Mesenchymal stem cell (in vitro differentiated cells and primary cell): ENCODE data around the gene SHLD2.
"Not testable (repeated sequence)": the region's sequence is repeated elsewhere in the genome, so short reads cannot be mapped to it uniquely, and the experiment has no call there.

Experiments used
- DNase-seq: peaks from one replicate; pipeline ENCODE4 v3.0.0-alpha.2; 2013
- H2AFZ ChIP-seq: one replicate; pipeline ENCODE4 v1.6.1; 2013; ENCODE audit warnings: low read depth, mild to moderate bottlenecking, control low read depth, inconsistent platforms, low read length, moderate library complexity
- H2AK5ac ChIP-seq: 2 replicates; pipeline ENCODE4 v1.6.1; 2013; ENCODE audit warnings: low read length, moderate library complexity, mild to moderate bottlenecking, inconsistent platforms; ENCODE audit not compliant: severe bottlenecking
- H2BK120ac ChIP-seq: one replicate; pipeline ENCODE4 v1.6.1; 2013; ENCODE audit warnings: low read depth, mild to moderate bottlenecking, inconsistent platforms, low read length, moderate library complexity
- H2BK12ac ChIP-seq, 2 experiments: one replicate each; pipeline ENCODE4 v1.6.1; 2013; ENCODE audit warnings: inconsistent platforms in 2 of 2, low read length in 2 of 2, mild to moderate bottlenecking in 2 of 2, moderate library complexity in 2 of 2, control low read depth in 1 of 2
- H2BK15ac ChIP-seq: one replicate; pipeline ENCODE4 v1.6.1; 2013; ENCODE audit warnings: mild to moderate bottlenecking, low read depth, inconsistent platforms; ENCODE audit not compliant: poor library complexity, severe bottlenecking
- H2BK5ac ChIP-seq: 2 replicates; pipeline ENCODE4 v1.6.1; 2013; ENCODE audit warnings: low read depth, mild to moderate bottlenecking, low read length, control low read depth, inconsistent platforms; ENCODE audit not compliant: poor library complexity, severe bottlenecking
- H3K14ac ChIP-seq, 2 experiments: one replicate each; pipeline ENCODE4 v1.6.1; 2013; ENCODE audit warnings: inconsistent platforms in 2 of 2, low read length in 2 of 2, control low read depth in 1 of 2, mild to moderate bottlenecking in 1 of 2, moderate library complexity in 1 of 2
- H3K18ac ChIP-seq, 2 experiments: one replicate each; pipeline ENCODE4 v1.6.1; 2013; ENCODE audit warnings: inconsistent platforms in 2 of 2, low read length in 2 of 2, control low read depth in 1 of 2, low read depth in 1 of 2, mild to moderate bottlenecking in 1 of 2
- H3K23ac ChIP-seq, 2 experiments: one replicate each; pipeline ENCODE4 v1.6.1; 2013; ENCODE audit warnings: inconsistent platforms in 2 of 2, low read length in 2 of 2, mild to moderate bottlenecking in 2 of 2, moderate library complexity in 2 of 2, control low read depth in 1 of 2
- H3K27ac ChIP-seq: 2 replicates; pipeline ENCODE4 v1.5.1; 2013; ENCODE audit warnings: mild to moderate bottlenecking, moderate library complexity, low read length, control low read depth, inconsistent platforms; ENCODE audit not compliant: poor library complexity, severe bottlenecking
- H3K27me3 ChIP-seq, 2 experiments: 2 replicates each; pipeline versions ENCODE4 v1.6.1 to v1.7.0; 2013; ENCODE audit warnings: low read length in 2 of 2, mild to moderate bottlenecking in 2 of 2, moderate library complexity in 2 of 2, control low read depth in 1 of 2, inconsistent platforms in 1 of 2; ENCODE audit not compliant: control insufficient read depth in 1 of 2, insufficient read depth in 1 of 2
- H3K36me3 ChIP-seq, 2 experiments: 2 replicates each; pipeline versions ENCODE4 v1.6.1 to v1.7.0; 2013; ENCODE audit warnings: low read length in 2 of 2, control low read depth in 1 of 2, inconsistent platforms in 1 of 2, low read depth in 1 of 2, mild to moderate bottlenecking in 1 of 2; ENCODE audit not compliant: insufficient read depth in 2 of 2, control insufficient read depth in 1 of 2
- H3K4ac ChIP-seq, 2 experiments: one replicate each; pipeline ENCODE4 v1.6.1; 2013; ENCODE audit warnings: inconsistent platforms in 2 of 2, low read length in 2 of 2, mild to moderate bottlenecking in 2 of 2, moderate library complexity in 2 of 2, control low read depth in 1 of 2, low read depth in 1 of 2
- H3K4me1 ChIP-seq: 2 replicates; pipeline ENCODE4 v1.6.1; 2013; ENCODE audit warnings: low read depth, low read length, control low read depth; ENCODE audit not compliant: control insufficient read depth, insufficient read depth
- H3K4me2 ChIP-seq: 2 replicates; pipeline ENCODE4 v1.6.1; 2013; ENCODE audit warnings: low read length, mild to moderate bottlenecking, inconsistent platforms; ENCODE audit not compliant: poor library complexity, severe bottlenecking
- H3K4me3 ChIP-seq, 2 experiments: 2 replicates each; pipeline versions ENCODE4 v1.5.1 to v1.7.0; 2013; ENCODE audit warnings: low read length in 2 of 2, mild to moderate bottlenecking in 2 of 2, control low read depth in 1 of 2, low read depth in 1 of 2; ENCODE audit not compliant: insufficient read depth in 1 of 2
- H3K79me1 ChIP-seq: replicated peaks from 2 replicates; pipeline ENCODE4 v1.6.1; 2013; ENCODE audit warnings: mild to moderate bottlenecking, control low read depth, low read length, inconsistent platforms; ENCODE audit not compliant: poor library complexity, severe bottlenecking
- H3K9ac ChIP-seq: 2 replicates; pipeline ENCODE4 v1.7.0; 2013; ENCODE audit warnings: mild to moderate bottlenecking, low read length, moderate library complexity
- H3K9me3 ChIP-seq: 2 replicates; pipeline ENCODE4 v1.7.0; 2013; ENCODE audit warnings: mild to moderate bottlenecking, low read length; ENCODE audit not compliant: control insufficient read depth
- H4K8ac ChIP-seq: one replicate; pipeline ENCODE4 v1.6.1; 2013; ENCODE audit warnings: inconsistent platforms, mild to moderate bottlenecking, low read length, moderate library complexity
- H4K91ac ChIP-seq: one replicate; pipeline ENCODE4 v1.6.1; 2013; ENCODE audit warnings: mild to moderate bottlenecking, low read length, inconsistent platforms
- WGBS: methylation state at CpG from one replicate; pipeline ENCODE4 v1.1.7; 2013; ENCODE audit warnings: mixed read lengths; 5-methylcytosine and 5-hydroxymethylcytosine counted together

SHLD2 gene

DNA sequence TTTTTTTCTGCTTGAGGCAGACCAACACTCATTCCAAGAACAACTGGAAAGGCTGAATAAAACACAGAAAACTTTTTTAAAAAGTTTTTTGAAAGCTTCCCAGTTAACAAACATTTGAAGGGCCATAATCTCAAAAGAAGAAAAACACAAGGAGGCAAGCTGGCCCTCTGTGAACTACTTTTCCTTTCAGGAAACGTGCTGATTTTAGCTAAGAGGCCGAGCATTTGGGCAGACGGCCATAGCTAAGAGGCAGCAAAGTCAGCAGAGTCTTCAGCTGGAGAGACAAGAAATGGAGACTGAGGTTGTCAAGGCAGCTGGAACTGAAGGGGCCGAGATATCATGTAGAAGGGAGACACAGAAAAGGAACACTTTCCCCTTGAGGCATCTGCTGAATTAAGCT, 111.9 kb downstream of the SHLD2 start:
- not testable (repeated sequence) for H2AFZ ChIP-seq, H3K9ac ChIP-seq, H3K14ac ChIP-seq, H3K18ac ChIP-seq, H3K27me3 ChIP-seq, H2BK5ac ChIP-seq, H3K36me3 ChIP-seq, H2BK12ac ChIP-seq, H3K4me3 ChIP-seq, DNase-seq, H3K4ac ChIP-seq, H2BK15ac ChIP-seq, H4K8ac ChIP-seq, H4K91ac ChIP-seq, H3K27ac ChIP-seq, H3K9me3 ChIP-seq, H3K23ac ChIP-seq, H2BK120ac ChIP-seq, H3K4me2 ChIP-seq, H3K79me1 ChIP-seq, H3K4me1 ChIP-seq, H2AK5ac ChIP-seq
- WGBS = 95% methylated on average over 4 of the region's 4 CpGs

DNA sequence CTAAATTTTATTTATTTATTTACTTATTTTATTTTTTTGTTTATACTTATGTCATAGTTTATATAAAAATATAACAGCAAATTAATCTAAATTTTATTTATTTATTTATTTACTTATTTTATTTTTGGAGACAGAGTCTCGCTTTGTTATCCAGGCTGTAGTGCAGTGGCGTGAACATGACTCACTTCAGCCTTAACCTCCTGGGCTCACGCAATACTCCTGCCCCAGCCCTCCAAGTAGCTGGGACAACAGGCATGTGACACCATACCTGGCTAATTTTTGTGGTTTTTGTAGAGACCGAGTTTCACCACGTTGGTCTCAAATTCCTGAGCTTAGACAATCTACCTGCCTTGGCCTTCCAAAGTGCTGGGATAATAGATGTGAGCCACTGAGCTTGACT, 115.3 kb downstream of the SHLD2 start:
- not testable (repeated sequence) for H3K14ac ChIP-seq, H2AFZ ChIP-seq, DNase-seq, H3K4me2 ChIP-seq, H3K27me3 ChIP-seq, H3K79me1 ChIP-seq, H3K27ac ChIP-seq, H3K18ac ChIP-seq, H3K4ac ChIP-seq, H3K4me3 ChIP-seq, H2BK12ac ChIP-seq, H4K91ac ChIP-seq, H2BK15ac ChIP-seq, H2BK5ac ChIP-seq, H3K9ac ChIP-seq, H3K4me1 ChIP-seq, H2AK5ac ChIP-seq, H3K9me3 ChIP-seq, H4K8ac ChIP-seq, H3K23ac ChIP-seq, H3K36me3 ChIP-seq, H2BK120ac ChIP-seq
- 90% methylated on average over 3 of the region's 5 CpGs for WGBS

DNA sequence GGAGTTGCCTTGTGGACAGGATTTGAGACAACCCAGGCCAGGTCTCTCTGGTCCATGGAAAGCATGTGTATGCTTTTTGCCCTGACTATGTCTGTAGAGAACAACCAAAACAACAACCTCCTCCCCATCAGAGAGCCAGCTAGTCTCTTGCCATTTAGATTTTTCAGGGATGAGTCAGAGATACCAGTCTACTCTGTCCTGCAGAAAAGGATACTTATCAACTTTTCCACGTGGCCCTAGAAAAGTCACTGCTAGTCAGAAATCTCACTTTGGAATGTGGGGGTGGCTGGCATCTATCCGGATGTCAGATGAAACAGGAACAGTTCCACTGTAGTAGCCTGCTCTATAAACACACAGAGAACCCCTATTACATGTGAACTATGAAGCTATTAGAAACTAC, 116.8 kb downstream of the SHLD2 start:
- WGBS = 10% methylated on average over 2 of the region's 2 CpGs
- H2BK5ac ChIP-seq = not testable (repeated sequence)

DNA sequence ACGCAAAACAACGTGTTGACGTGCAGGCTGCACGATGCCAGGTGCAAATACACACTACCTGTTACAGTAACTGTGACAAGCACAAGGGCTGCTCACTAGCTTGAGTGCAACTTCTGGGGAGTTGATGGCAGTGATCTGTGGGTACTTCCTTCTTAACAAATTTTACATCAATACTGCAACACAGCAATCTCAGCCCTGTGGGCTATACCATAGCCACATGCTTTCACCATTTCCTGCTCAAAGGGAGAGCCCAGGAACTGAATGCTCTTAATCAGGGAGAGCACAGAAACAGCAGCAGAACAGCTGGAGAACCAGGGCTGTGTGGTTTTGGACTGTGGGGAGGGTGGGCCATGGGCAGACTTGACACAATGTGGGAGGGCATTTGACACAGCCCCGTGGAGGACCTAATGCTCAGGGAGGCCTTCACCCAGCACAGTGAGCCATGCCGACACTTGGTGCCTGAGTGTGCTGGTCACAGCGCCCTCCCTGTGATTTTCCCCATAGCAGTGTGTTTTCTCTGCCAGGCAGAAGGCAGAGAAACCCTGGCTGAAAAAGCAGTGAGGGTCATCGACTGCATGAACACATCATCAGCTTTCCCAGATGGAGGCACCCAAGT, 118.3 kb downstream of the SHLD2 start:
- H3K27me3 ChIP-seq, H2BK5ac ChIP-seq, H3K4ac ChIP-seq, H2BK12ac ChIP-seq, H3K9ac ChIP-seq, H3K14ac ChIP-seq, DNase-seq, H3K27ac ChIP-seq, H2AK5ac ChIP-seq, H3K79me1 ChIP-seq, H3K4me2 ChIP-seq, H3K9me3 ChIP-seq, H4K91ac ChIP-seq, H3K4me3 ChIP-seq, H2BK15ac ChIP-seq, H2AFZ ChIP-seq, H4K8ac ChIP-seq, H3K4me1 ChIP-seq, H3K18ac ChIP-seq, H2BK120ac ChIP-seq, H3K23ac ChIP-seq, H3K36me3 ChIP-seq: not testable (repeated sequence)
- WGBS = 93% methylated on average over 2 of the region's 8 CpGs

More for the DNA sequence above, 116.8 kb downstream of the SHLD2 start:
- not testable (repeated sequence) for H3K4me3 ChIP-seq, H3K14ac ChIP-seq, H4K8ac ChIP-seq, H2AK5ac ChIP-seq, H4K91ac ChIP-seq, H3K18ac ChIP-seq, H2BK12ac ChIP-seq, H3K9ac ChIP-seq, H3K4me1 ChIP-seq, H3K27ac ChIP-seq, H3K4ac ChIP-seq, H3K4me2 ChIP-seq, H2AFZ ChIP-seq, H3K36me3 ChIP-seq, H3K27me3 ChIP-seq, H3K9me3 ChIP-seq, H2BK15ac ChIP-seq, H3K79me1 ChIP-seq, H3K23ac ChIP-seq, H2BK120ac ChIP-seq
- DNase-seq = peak; percentile 73
